ENCODE results near the gene VEZT. TPM values are rescaled to one million over a fixed set of nuclear protein-coding genes. Genes with fewer than 3 reads are reported as not detected.

VEZT gene
- total RNA-seq, 1 experiment from 2014 or later, result 46.4 TPM

- Histone ChIP-seq H4K20me1 (ENCODE audit: insufficient read depth) (no peaks in the 10 kb centered on the region), H3K27me3 (ENCODE audit: insufficient read depth, low read length) (no peaks in the 10 kb centered on the region), H3K4me1 (ENCODE audit: control insufficient read depth in 1 of 2, insufficient read depth in 2 of 2, low read length in 2 of 2) (peaks cover 6 to 35% of the 10 kb centered on the region in 2 experiments), H3K4me3 (replicated peaks in 1 of 2; ENCODE audit: low read depth in 1 of 2, low read length in 2 of 2) (no peak overlapping the region), H3K27ac (ENCODE audit: low read depth, low read length) (no peak overlapping the region), H3K9me2 (ENCODE audit: insufficient read depth) (no peaks in the 10 kb centered on the region), H3K79me2 (ENCODE audit: insufficient read depth, low read length) (no peaks in the 10 kb centered on the region), H3K9me3 (ENCODE audit: control insufficient read depth in 1 of 2, insufficient read depth in 1 of 2, low read depth in 1 of 2, low read length in 2 of 2) (no peaks in the 10 kb centered on the region), H2AFZ (ENCODE audit: low read depth, low read length, poor library complexity, severe bottlenecking) (no peak overlapping the region), H3K9ac (ENCODE audit: low read length) (no peak overlapping the region), H3K36me3 (ENCODE audit: control insufficient read depth in 1 of 2, insufficient read depth in 2 of 2, low read length in 2 of 2) (no peaks in the 10 kb centered on the region), H3K4me2 (ENCODE audit: low read length) (no peak overlapping the region)
- DNase-seq (ENCODE audit: low read depth, low spot score), result no peak
- no TSS peak for BruUV-seq (replicated peaks)
- RAD21 ChIA-PET (ENCODE audit: low non-redundant PET in 1 of 2, low total read pairs in 2 of 2, uncharacterized antibody in 2 of 2, unreplicated experiment in 2 of 2), result no interaction called here
- no peak for ATAC-seq
- intact Hi-C loops (cut with micrococcal nuclease), result no loop called here
- POLR2A ChIA-PET, result no interaction called here
- CTCF ChIA-PET, result interaction anchor here (1.2 to 1.9 kb wide), 2 partner anchors 191 to 231 kb away, joined by 4 to 8 read pairs; no protein-coding TSS in a partner anchor
- TF ChIP-seq CBX3 (IDR thresholded peaks at IDR 0.05; ENCODE audit: low read depth) (no peak), ZFX (IDR thresholded peaks at IDR 0.05) (no peak), TCF7L2 (IDR thresholded peaks at IDR 0.05; ENCODE audit: borderline replicate concordance, extremely low read depth, insufficient read depth, insufficient read length) (no peak), JUND (IDR thresholded peaks at IDR 0.05) (no peak), POLR2A (IDR thresholded peaks at IDR 0.05; ENCODE audit: borderline replicate concordance, extremely low read depth, insufficient read depth, insufficient read length) (no peak), POLR2AphosphoS5 (IDR thresholded peaks at IDR 0.05; ENCODE audit: low read depth, low read length) (no peak), RAD21 (IDR thresholded peaks at IDR 0.05; ENCODE audit: low read depth) (no peak), CTCF (IDR thresholded peaks at IDR 0.05 in 2 of 3, conservative IDR thresholded peaks at IDR 0.05 in 1 of 3; ENCODE audit: borderline replicate concordance in 1 of 3, insufficient read depth in 1 of 3, low read depth in 2 of 3, low read length in 2 of 3) (no peak), EZH2 (IDR thresholded peaks at IDR 0.05) (no peak), SP1 (IDR thresholded peaks at IDR 0.05; ENCODE audit: low read depth) (no peak), MAX (IDR thresholded peaks at IDR 0.05) (no peak), ZBTB33 (IDR thresholded peaks at IDR 0.05; ENCODE audit: extremely low read depth, insufficient replicate concordance, low read length) (no peak)
These were observed 126.0 kb downstream of the VEZT start for GRCh38 chr12:95343461-95344230.

Measured in HCT116 (cell line).